HG02610 (cell line): ENCODE results near the gene IFITM5.

Experiments
- ATAC-seq: cut with Tn5 transposase; IDR thresholded peaks from one replicate; pipeline ENCODE4 v1.9.1; 2021; ENCODE audit warnings: mild to moderate bottlenecking, moderate library complexity; ENCODE audit not compliant: unreplicated experiment

The IFITM5 gene

GRCh38 chr11:285021-285893 lies 14.1 kb downstream of the IFITM5 start:
- ATAC-seq, result no peak

- ATAC-seq, result no peak
Measured at GRCh38 chr11:284105-285020, 15.0 kb downstream of the IFITM5 start.

- ATAC-seq, result no peak
Measured at GRCh38 chr11:283405-284104, 15.8 kb downstream of the IFITM5 start.

- ATAC-seq, result no peak
Measured at GRCh38 chr11:282630-283360, 16.5 kb downstream of the IFITM5 start.

- no peak for ATAC-seq
Measured at GRCh38 chr11:282171-282570, 17.2 kb downstream of the IFITM5 start.

- ATAC-seq, result no peak
Measured at GRCh38 chr11:281486-282161, 17.7 kb downstream of the IFITM5 start.

- ATAC-seq, result no peak
Measured at GRCh38 chr11:280706-281485, 18.4 kb downstream of the IFITM5 start.

GRCh38 chr11:279966-280705 lies 19.2 kb downstream of the IFITM5 start:
- ATAC-seq, result no peak

- ATAC-seq, result no peak
Measured at GRCh38 chr11:279040-279965, 20.0 kb downstream of the IFITM5 start.

GRCh38 chr11:278001-278951 lies 21.1 kb downstream of the IFITM5 start, which contains the start of gene NLRP6:
TSS of gene NLRP6 (plus strand) at chr11:278407. CDS start at chr11:278570, 163 bp downstream.
- ATAC-seq, result no peak

GRCh38 chr11:276219-276618 lies 23.1 kb downstream of the IFITM5 start:
- no peak for ATAC-seq

GRCh38 chr11:272931-273198 lies 26.5 kb downstream of the IFITM5 start:
- no peak for ATAC-seq

- no peak for ATAC-seq
Measured at GRCh38 chr11:272195-272930, 27.0 kb downstream of the IFITM5 start.

GRCh38 chr11:271319-271715 lies 28.0 kb downstream of the IFITM5 start:
- ATAC-seq, result no peak

- ATAC-seq, result no peak
Measured at GRCh38 chr11:270451-271318, 28.6 kb downstream of the IFITM5 start.
